GM19193 (cell line): ENCODE data around the gene KIF26B.

Experiments
- POLR2A ChIP-seq: IDR thresholded peaks from 4 replicates; pipeline ENCODE4 v1.6.1; 2011; ENCODE audit not compliant: insufficient read depth, insufficient read length; ENCODE audit errors: extremely low read depth

The KIF26B gene

DNA sequence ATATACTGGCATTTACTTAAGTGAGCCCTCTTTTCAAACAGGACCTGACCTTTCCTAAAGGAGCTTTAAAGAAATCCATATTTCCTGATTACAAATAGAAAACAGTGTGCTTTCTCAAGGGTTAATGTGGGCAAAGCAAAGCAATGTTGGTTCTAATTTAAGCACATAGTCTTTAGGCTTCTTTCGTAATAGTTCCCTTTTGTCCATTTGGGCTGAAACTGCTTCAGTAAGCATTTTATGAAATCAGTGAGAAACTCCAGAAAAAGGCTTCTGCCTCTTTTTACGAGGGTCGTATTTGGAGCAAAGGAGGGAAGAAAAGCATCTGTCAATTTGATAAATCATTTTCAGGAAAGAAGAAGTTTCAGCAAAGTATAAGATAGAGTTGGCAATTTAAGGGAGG is 331.2 kb downstream of the KIF26B start:
- TF ChIP-seq POLR2A, result no peak

DNA sequence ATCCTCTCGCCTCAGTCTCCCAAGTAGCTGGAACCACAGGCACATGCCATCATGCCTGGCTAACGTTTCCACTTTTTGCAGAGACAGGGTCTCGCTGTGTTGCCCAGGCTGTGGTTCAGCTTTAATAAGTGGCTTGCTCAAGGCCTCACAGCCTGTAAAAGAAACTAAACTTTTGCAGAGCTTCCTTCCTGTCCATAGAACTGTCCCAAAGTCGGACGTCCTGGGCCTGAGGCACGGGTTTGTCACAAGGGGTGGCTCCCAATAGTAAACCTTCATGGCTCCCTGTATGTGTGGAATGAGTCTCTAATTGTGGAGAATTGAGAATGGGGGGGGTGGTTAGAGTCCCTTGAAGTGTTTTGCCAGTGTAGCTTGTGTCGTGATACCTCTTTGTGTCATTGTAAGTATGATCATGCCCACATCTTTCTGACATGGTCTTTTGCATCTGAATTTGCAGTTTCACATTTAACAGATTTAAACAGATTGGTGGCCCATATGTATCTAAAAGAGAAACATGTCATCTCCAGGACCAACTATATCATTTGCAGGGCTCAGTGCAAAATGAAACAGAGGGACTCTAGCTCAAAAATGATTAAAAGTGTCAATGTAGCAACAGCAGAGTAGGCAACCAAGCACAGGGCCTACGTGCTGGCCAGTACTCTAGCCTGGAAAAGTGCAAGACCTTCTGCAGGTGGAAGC is 332.1 kb downstream of the KIF26B start:
- no peak for TF ChIP-seq POLR2A

DNA sequence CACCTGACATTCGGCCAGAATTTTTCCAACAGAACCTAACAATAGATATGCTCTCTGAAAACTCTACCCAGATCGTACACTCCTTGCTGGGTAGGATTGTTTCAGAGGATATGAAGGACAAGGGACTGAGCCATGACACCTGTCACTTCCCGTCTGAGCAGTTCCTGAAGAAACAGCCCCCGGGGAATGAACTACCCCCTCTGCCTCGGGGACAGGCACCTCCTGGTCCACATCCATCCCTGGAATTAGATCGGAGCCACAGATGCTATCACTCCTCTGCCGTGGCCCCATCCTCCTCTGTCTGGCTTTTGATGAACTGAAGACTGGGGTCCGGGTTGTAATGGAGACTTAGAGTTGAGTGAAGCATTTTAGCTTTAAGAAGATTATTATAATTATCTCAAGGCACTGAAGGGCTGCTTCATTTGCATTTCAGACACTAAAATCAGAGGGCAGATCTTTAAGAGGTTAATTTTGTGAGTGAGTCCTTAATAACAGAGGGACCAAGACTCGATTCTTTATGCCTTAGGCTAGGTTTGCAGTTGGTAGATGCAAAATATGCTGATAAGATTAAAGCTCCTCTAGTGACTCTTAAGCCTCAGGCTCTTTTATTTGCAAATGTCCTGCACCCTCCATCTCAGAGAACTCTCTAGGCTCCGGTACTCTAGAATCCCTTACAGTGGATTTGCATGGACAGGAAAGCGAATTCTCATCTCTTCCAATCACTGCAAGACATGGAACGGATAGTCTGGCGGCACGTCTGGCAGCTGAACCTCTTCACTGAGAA is 333.8 kb downstream of the KIF26B start:
- no peak for TF ChIP-seq POLR2A

- TF ChIP-seq POLR2A, result no peak
Measured at GRCh38 chr1:245489838-245490237, 335.1 kb downstream of the KIF26B start.

- TF ChIP-seq POLR2A, result no peak
Measured at GRCh38 chr1:245493029-245493428, 338.2 kb downstream of the KIF26B start.

- TF ChIP-seq POLR2A, result no peak
Measured at GRCh38 chr1:245495681-245496080, 340.9 kb downstream of the KIF26B start.

DNA sequence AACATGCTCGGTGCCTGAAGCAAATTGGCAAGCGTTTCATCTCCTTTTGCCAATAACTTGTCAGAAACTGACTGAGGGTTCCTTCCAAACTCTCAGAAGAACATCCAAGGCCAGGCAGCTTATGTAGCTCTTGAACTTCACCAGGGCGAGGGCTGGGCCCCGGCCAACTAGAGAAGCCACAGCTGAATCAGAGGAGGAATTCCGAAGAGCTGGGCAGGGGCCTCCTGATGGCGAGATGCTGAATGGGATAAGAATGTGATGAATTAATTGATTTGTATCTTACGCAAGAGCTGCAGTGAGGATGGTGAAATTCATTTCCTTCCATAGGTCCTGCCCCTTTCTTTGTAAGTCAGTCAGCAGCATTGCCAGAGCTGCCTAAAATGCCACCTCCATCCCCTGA is 345.8 kb downstream of the KIF26B start:
- no peak for TF ChIP-seq POLR2A

DNA sequence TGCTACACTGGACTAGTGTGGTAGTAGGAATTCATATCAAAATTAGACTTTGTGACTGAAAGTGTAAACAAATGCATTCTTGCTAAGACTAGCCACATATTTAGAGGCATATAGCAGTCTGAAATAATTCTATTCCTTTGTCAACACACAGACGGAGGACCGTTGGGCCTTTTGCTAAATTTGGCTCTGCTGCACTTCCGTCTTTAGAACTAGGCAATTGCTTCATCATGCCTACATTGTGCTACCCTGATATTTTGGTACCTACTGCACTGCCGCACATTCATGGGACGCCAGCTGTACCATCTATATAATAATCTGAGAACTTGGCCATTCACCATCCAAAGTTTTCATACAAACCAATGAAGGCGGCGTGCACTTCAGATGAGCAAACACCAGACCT is 346.8 kb downstream of the KIF26B start:
- no peak for TF ChIP-seq POLR2A

DNA sequence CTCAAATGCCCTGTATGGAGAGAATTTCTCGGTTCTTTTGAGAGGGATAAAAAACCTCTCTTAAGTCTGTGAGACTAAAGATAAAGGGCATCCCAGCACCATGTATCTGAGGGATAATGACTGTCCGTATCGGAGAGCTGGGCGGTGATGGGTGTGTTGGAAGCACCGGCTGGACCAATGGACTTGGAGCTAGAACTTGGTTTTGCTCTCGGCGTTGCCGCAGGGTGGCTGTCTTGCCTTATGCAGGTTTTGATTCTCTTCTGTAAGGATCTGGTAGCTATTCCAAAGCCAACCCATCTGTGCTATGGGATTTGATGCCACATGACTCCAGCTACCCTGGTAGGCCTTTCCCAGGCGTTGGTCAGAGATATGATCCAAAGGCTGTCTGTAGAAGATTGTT is 348.8 kb downstream of the KIF26B start:
- TF ChIP-seq POLR2A, result no peak

GRCh38 chr1:245510144-245510543 is 355.4 kb downstream of the KIF26B start:
- no peak for TF ChIP-seq POLR2A

- TF ChIP-seq POLR2A, result no peak
Measured at GRCh38 chr1:245512181-245512888, 357.6 kb downstream of the KIF26B start.

DNA sequence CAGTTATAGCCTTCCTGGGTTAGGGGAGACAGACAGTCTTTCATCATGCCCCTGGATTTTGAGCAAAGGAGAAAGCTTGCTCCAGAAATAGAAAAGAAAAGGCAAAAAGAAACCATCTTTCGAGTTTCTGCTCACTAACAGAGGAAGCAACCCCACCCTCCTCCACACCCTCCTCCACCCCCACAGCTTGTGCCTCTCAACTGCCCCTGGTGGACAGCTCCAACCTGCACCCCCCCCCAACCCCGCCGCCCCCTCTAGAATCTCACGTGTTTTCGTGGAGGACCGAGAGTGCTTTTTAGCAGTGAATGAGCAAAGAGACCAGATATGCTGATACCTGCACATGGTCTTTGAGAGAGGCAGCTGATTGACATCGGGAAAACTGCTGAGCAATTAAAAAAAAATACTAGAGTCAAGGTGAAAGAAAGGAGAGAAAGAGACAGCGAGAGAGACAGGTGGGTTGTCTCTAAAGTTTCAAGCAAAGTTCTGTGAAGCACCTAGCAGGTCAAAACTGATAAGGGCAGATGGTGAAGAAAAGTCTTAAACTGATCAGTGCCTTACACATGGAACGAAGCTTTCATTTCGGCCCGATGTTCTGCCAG is 358.3 kb downstream of the KIF26B start:
- no peak for TF ChIP-seq POLR2A

DNA sequence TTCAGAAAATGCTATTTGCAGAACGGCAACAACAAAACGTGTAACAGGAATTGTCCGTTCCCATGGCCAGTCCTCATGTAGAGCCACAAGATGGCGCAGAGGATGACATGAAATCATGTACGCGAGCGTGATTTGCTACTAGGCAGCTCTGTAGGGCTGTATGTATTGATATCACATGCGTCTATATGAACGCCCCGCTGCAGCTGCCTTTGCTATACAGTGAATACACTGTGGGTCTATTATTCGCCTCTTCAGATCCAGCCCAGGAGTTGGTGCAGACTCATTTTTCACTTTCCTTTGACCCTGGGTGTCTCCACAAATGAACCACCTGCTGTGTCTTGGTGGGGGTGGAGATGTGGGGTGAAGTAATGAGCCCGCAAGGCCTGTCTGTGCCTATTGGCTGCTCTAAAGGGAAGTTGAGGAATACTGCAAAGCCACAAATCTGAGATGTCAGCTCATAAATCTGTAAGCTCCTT is 361.5 kb downstream of the KIF26B start:
- no peak for TF ChIP-seq POLR2A

- no peak for TF ChIP-seq POLR2A
Measured at GRCh38 chr1:245520611-245521010, 365.8 kb downstream of the KIF26B start.

GRCh38 chr1:245526141-245526540 is 371.4 kb downstream of the KIF26B start:
- TF ChIP-seq POLR2A, result no peak
